Heart left ventricle (tissue), 16 donors: ENCODE data around the gene KIAA1614. TPM values are rescaled to one million over a fixed set of nuclear protein-coding genes. Genes with fewer than 3 reads are reported as not detected.
A peak's percentile ranks its signal among the peaks of the same experiment; 100 is the strongest.

ENCODE experiments used
- ATAC-seq, 4 donors: fragments of 200-7000 bp; cut with Tn5 transposase; one replicate each; pipeline ENCODE4 v1.9.1; 2020 to 2022; ENCODE audit warnings: moderate library complexity in 4 of 4, mild to moderate bottlenecking in 3 of 4, moderate number of reproducible peaks in 1 of 4
- DNase-seq, 5 donors: peaks; one replicate each; pipeline ENCODE4 v3.0.0-alpha.2; 2020
- H3K27ac ChIP-seq, 12 donors: fragments of 200-600 bp; sonication (generic) in 4 of 12; one replicate each; pipeline versions ENCODE4 v1.5.0 to v1.8.0; 2016 to 2022; ENCODE audit warnings: mild to moderate bottlenecking in 2 of 12
- H3K27me3 ChIP-seq, 9 donors: fragments of 200-600 bp; sonication (generic) in 2 of 9; one replicate each; pipeline versions ENCODE4 v1.5.1 to v1.8.0; 2016 to 2022; ENCODE audit warnings: mild to moderate bottlenecking in 3 of 9
- H3K36me3 ChIP-seq, 9 donors: fragments of 200-600 bp; sonication (generic) in 2 of 9; one replicate each; pipeline versions ENCODE4 v1.5.0 to v1.8.0; 2018 to 2022; ENCODE audit warnings: mild to moderate bottlenecking in 2 of 9
- H3K4me1 ChIP-seq, 12 donors: fragments of 200-600 bp; sonication (generic) in 4 of 12; one replicate each; pipeline versions ENCODE4 v1.5.0 to v1.8.0; 2016 to 2022; ENCODE audit warnings: mild to moderate bottlenecking in 3 of 12
- H3K4me3 ChIP-seq, 12 donors: fragments of 200-600 bp; sonication (generic) in 4 of 12; one replicate each; pipeline versions ENCODE4 v1.5.0 to v1.8.0; 2017 to 2022; ENCODE audit warnings: mild to moderate bottlenecking in 9 of 12, moderate library complexity in 4 of 12
- H3K9me3 ChIP-seq, 12 donors: fragments of 200-600 bp; sonication (generic) in 4 of 12; one replicate each; pipeline versions ENCODE4 v1.5.0 to v1.8.0; 2016 to 2022; ENCODE audit warnings: mild to moderate bottlenecking in 1 of 12
- POLR2A ChIP-seq, 2 donors: fragments of 450-650 bp; IDR thresholded peaks; one replicate each; pipeline ENCODE4 v1.6.1; 2017; ENCODE audit warnings: antibody characterized with exemption in 2 of 2, mild to moderate bottlenecking in 2 of 2, moderate library complexity in 2 of 2
- WGBS, 4 donors: extraction: QIAGEN DNeasy Blood & Tissue Kit in 2 of 4; methylation state at CpG; one replicate each; pipeline versions ENCODE4 v1.1.5 to v1.1.7; 2013 to 2018; 5-methylcytosine and 5-hydroxymethylcytosine counted together
- intact Hi-C, 10 donors: fragments of 100-400 bp; cut with DNase I; formaldehyde crosslinking; loops; one replicate each; pipeline versions ENCODE4 v1.11.1 to v1.14.2; 2022
- polyA plus RNA-seq, 2 donors: library from polyadenylated mRNA; stranded (reverse); fragments of 200-250 nt; gene quantifications; one replicate each; pipeline ENCODE4 v1.2.3, GENCODE V29; 2013
- total RNA-seq, 9 donors: library from RNA; depleted of rRNA in 2 of 9; stranded (reverse); fragments of >200 nt in 2 of 9; fragmentation: NEBNext Ultra II Directional in 3 of 9; extraction: Animal tissue kit (Norgen Biotek cat#: 25700) in 3 of 9; gene quantifications; one replicate each; pipeline versions ENCODE4 v1.1.0 to v1.2.4, GENCODE V29; 2016 to 2023
- TF ChIP-seq, protein P1 (sequence below), 12 donors: fragments of 200-600 bp; sonication (generic) in 4 of 12; IDR thresholded peaks; one replicate each; pipeline versions ENCODE4 v1.5.0 to v1.8.0; 2018 to 2022; ENCODE audit warnings: antibody characterized with exemption in 12 of 12, mild to moderate bottlenecking in 5 of 12
- donor health status: ischemic (EF 13 %, LVEDD 7.1; RV severe dilation, severe dysfunction).
- donor health status: healthy with polysubstance abuse.
- donor health status: DM: no; HTN: yes; CAD: no.
- donor health status: DM: no; HTN: no; CAD: no.
- donor health status: ischemic (EF 25% LVEDD 6.9; RV normal size, moderate dysfunction).
- donor health status: ischemic (EF 25% LVEDD 5.7; RV mildly dilated, moderate dysfunction).
- donor health status: healthy.
- donor health status: DM: yes; HTN: yes; CAD: no.
- donor health status: ischemic (EF 35%, LVEDD 5.7; RV mildly dilated, moderate dysfunction).
- donor health status: nonischemic (EF 11% LVEDD 7.7; RV severe dilation, severe dysfunction).
- donor health status: DM: yes; HTN: yes; CAD: no.
- donor health status: PGD.
- donor health status: ischemic (EF 29% LVEDD 5.4; RV normal size, mild dysfunction).
- donor health status: nonischemic (EF 23%, LVEDD 6.1; RV moderate dilation, normal function).

The KIAA1614 gene
- total and polyA plus RNA-seq, 11 donors = 4.3 to 12.1 (median 6.5) TPM

DNA sequence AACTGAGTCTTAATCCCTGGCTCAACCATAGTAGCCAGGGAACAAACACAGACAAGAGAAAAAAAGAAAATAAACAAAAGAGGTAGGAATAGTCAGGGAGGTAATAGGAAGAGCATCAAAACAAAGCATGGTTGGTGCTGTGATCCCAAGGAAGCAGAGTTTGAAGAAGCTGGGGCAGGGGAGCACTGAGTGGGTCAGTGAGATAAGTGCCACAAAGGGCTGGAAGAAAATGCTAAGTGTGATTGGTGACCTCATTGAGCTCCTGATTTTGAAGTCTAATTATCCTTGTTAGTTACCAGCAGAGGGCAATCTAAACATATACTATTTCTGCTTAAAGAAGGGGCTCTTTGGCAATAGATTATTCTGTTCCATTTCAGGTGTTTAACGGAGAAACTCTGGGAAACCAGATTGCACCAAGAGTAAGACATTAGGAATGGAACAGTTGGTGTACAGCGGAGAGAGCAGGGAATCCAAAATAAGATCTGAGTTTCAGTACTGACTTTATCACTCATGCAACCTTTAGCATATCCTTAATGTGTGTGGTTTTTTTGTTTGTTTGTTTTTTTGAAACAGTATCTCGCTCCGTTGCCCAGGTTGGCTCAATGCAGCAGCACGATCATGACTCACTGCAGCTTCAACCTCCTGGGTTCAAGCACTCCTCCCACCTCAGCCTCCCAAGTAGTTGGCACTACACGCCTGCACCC is 30.7 kb upstream of the KIAA1614 start:
- Histone ChIP-seq H3K36me3 (peaks cover 0 to 86% (median 26%) of the 10 kb centered on the region in 9 donors), H3K9me3 (no peaks in the 10 kb centered on the region), H3K27me3 (no peaks in the 10 kb centered on the region), H3K27ac (peak overlapping the region in 1 of 12 donors; percentile 33), H3K4me1 (peaks cover 0 to 8% (median 0%) of the 10 kb centered on the region in 12 donors), H3K4me3 (no peak overlapping the region)
- no peak for DNase-seq
- TF ChIP-seq, protein P1, sequence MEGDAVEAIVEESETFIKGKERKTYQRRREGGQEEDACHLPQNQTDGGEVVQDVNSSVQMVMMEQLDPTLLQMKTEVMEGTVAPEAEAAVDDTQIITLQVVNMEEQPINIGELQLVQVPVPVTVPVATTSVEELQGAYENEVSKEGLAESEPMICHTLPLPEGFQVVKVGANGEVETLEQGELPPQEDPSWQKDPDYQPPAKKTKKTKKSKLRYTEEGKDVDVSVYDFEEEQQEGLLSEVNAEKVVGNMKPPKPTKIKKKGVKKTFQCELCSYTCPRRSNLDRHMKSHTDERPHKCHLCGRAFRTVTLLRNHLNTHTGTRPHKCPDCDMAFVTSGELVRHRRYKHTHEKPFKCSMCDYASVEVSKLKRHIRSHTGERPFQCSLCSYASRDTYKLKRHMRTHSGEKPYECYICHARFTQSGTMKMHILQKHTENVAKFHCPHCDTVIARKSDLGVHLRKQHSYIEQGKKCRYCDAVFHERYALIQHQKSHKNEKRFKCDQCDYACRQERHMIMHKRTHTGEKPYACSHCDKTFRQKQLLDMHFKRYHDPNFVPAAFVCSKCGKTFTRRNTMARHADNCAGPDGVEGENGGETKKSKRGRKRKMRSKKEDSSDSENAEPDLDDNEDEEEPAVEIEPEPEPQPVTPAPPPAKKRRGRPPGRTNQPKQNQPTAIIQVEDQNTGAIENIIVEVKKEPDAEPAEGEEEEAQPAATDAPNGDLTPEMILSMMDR (IDR thresholded peaks at IDR 0.05) = peak in 11 of 12 donors; percentile 28 to 63 (median 47)
- TF ChIP-seq POLR2A (IDR thresholded peaks at IDR 0.05) = no peak
- 64 to 74% (median 68%) methylated on average over 6 of the region's 6 CpGs for WGBS, 4 donors
- intact Hi-C loops = loop anchor here (2.0 to 10.0 kb wide), 9 partner anchors 123 to 543 kb away; partner anchors contain the start of genes MR1 (in 2 of the 10) and IER5 (in 1 of the 10)
- peak in 3 of 4 donors; percentile 45 to 69 (median 55) for ATAC-seq

- Histone ChIP-seq H3K9me3 (no peaks in the 10 kb centered on the region), H3K4me3 (no peak overlapping the region), H3K27me3 (no peaks in the 10 kb centered on the region), H3K36me3 (peaks cover 0 to 81% (median 19%) of the 10 kb centered on the region in 9 donors), H3K27ac (no peak overlapping the region), H3K4me1 (peaks cover 0 to 8% (median 0%) of the 10 kb centered on the region in 12 donors)
- ATAC-seq (no peak), DNase-seq (no peak)
- 81 to 87% (median 83%) methylated on average over 3 of the region's 3 CpGs for WGBS, 4 donors
- intact Hi-C loops = loop anchor here in 8 of 10 donors (5.0 to 10.0 kb wide), 6 partner anchors 120 to 540 kb away; partner anchors contain the start of genes MR1 (in 2 of the 8) and IER5 (in 1 of the 8)
- TF ChIP-seq POLR2A (IDR thresholded peaks at IDR 0.05) = no peak
- TF ChIP-seq, protein P1 (IDR thresholded peaks at IDR 0.05) = no peak
Measured at GRCh38 chr1:180884588-180885300, 28.0 kb upstream of the KIAA1614 start.

GRCh38 chr1:180886338-180886737 is 26.4 kb upstream of the KIAA1614 start:
- intact Hi-C loops = loop anchor here in 4 of 10 donors (10.0 kb wide), 4 partner anchors 118 to 538 kb away; partner anchors contain the start of genes MR1 (in 2 of the 4) and IER5 (in 1 of the 4)
- peaks cover 0 to 8% (median 0%) of the 10 kb centered on the region in 12 donors for H3K4me1 ChIP-seq
- TF ChIP-seq, protein P1 (IDR thresholded peaks at IDR 0.05) = no peak
- no peak for TF ChIP-seq POLR2A (IDR thresholded peaks at IDR 0.05)
- H3K4me3 ChIP-seq = no peak overlapping the region
- H3K9me3 ChIP-seq = no peaks in the 10 kb centered on the region
- peaks cover 0 to 71% (median 13%) of the 10 kb centered on the region in 9 donors for H3K36me3 ChIP-seq
- H3K27ac ChIP-seq = no peak overlapping the region
- ATAC-seq (no peak), DNase-seq (no peak)
- WGBS, 4 donors = 89 to 95% (median 92%) methylated on average over 2 of the region's 2 CpGs
- H3K27me3 ChIP-seq = no peaks in the 10 kb centered on the region

GRCh38 chr1:180887841-180888240 is 24.9 kb upstream of the KIAA1614 start:
- TF ChIP-seq, protein P1 (IDR thresholded peaks at IDR 0.05) = no peak
- no peak for TF ChIP-seq POLR2A (IDR thresholded peaks at IDR 0.05)
- 92 to 96% (median 94%) methylated on average over 7 of the region's 7 CpGs for WGBS, 4 donors
- H3K27ac ChIP-seq = no peak overlapping the region
- ATAC-seq = no peak
- H3K36me3 ChIP-seq = peaks cover 0 to 63% (median 13%) of the 10 kb centered on the region in 9 donors
- peaks cover 0 to 2% (median 0%) of the 10 kb centered on the region in 12 donors for H3K4me1 ChIP-seq
- intact Hi-C loops = loop anchor here in 4 of 10 donors (10.0 kb wide), 4 partner anchors 117 to 537 kb away; partner anchors contain the start of genes MR1 (in 2 of the 4) and IER5 (in 1 of the 4)
- H3K4me3 ChIP-seq = no peak overlapping the region
- DNase-seq = no peak
- H3K9me3 ChIP-seq = no peaks in the 10 kb centered on the region
- no peaks in the 10 kb centered on the region for H3K27me3 ChIP-seq
